ENCODE data around the gene SH3D19. TPM values are rescaled to one million over a fixed set of nuclear protein-coding genes. Genes with fewer than 3 reads are reported as not detected.

SH3D19 gene
- total RNA-seq, 1 donor from 2014 or later = 39.3 TPM

GRCh38 chr4:151144329-151145072, 180.9 kb downstream of the SH3D19 start:
- Histone ChIP-seq H3K4me2 (no peak overlapping the region), H3K4me3 (no peak overlapping the region), H3K79me2 (ENCODE audit: low read depth) (no peaks in the 10 kb centered on the region), H3F3A (ENCODE audit: low read depth) (no peaks in the 10 kb centered on the region), H3K27me3 (no peaks in the 10 kb centered on the region), H4K20me1 (ENCODE audit: low read depth) (no peaks in the 10 kb centered on the region), H3K27ac (no peak overlapping the region), H3K9me3 (ENCODE audit: low read depth) (no peaks in the 10 kb centered on the region), H3K36me3 (peaks cover 9% of the 10 kb centered on the region), H3K4me1 (no peaks in the 10 kb centered on the region), H3K9ac (no peak overlapping the region), H2AFZ (replicated peaks) (no peak overlapping the region)
- Mint-ChIP-seq H3K36me3 (peaks cover 35% of the 10 kb centered on the region), H3K9me3 (no peaks in the 10 kb centered on the region), H3K4me3 (no peak overlapping the region), H3K27ac (no peak overlapping the region), H3K4me1 (no peaks in the 10 kb centered on the region), H3K27me3 (ENCODE audit: insufficient read depth, low read depth) (no peaks in the 10 kb centered on the region)
- TF ChIP-seq EZH2 (IDR thresholded peaks at IDR 0.05) = no peak
- no peak for TF ChIP-seq CTCF (IDR thresholded peaks at IDR 0.05)
- no peak for TF ChIP-seq EZH2phosphoT487 (IDR thresholded peaks at IDR 0.05)
- no peak for DNase-seq (ENCODE audit: low spot score)

- peaks cover 9% of the 10 kb centered on the region for H3K36me3 ChIP-seq
- Mint-ChIP-seq H3K27me3 (ENCODE audit: insufficient read depth, low read depth) (no peaks in the 10 kb centered on the region), H3K9me3 (no peaks in the 10 kb centered on the region), H3K27ac (no peak overlapping the region), H3K4me1 (no peaks in the 10 kb centered on the region), H3K36me3 (peaks cover 35% of the 10 kb centered on the region), H3K4me3 (no peak overlapping the region)
- H2AFZ ChIP-seq (replicated peaks) = no peak overlapping the region
- H3K9me3 ChIP-seq (ENCODE audit: low read depth) = no peaks in the 10 kb centered on the region
- H3K4me1 ChIP-seq = no peaks in the 10 kb centered on the region
- H4K20me1 ChIP-seq (ENCODE audit: low read depth) = no peaks in the 10 kb centered on the region
- no peaks in the 10 kb centered on the region for H3K79me2 ChIP-seq (ENCODE audit: low read depth)
- no peaks in the 10 kb centered on the region for H3K27me3 ChIP-seq
- no peak for DNase-seq (ENCODE audit: low spot score)
- H3K9ac ChIP-seq = no peak overlapping the region
- H3K27ac ChIP-seq = no peak overlapping the region
- no peak overlapping the region for H3K4me3 ChIP-seq
- TF ChIP-seq CTCF (IDR thresholded peaks at IDR 0.05) (no peak), EZH2phosphoT487 (IDR thresholded peaks at IDR 0.05) (no peak), EZH2 (IDR thresholded peaks at IDR 0.05) (no peak)
- H3F3A ChIP-seq (ENCODE audit: low read depth) = no peaks in the 10 kb centered on the region
- no peak overlapping the region for H3K4me2 ChIP-seq
Measured at GRCh38 chr4:151143811-151144210, 181.6 kb downstream of the SH3D19 start.

GRCh38 chr4:151143162-151143561, 182.2 kb downstream of the SH3D19 start:
- peaks cover 9% of the 10 kb centered on the region for H3K36me3 ChIP-seq
- TF ChIP-seq EZH2phosphoT487 (IDR thresholded peaks at IDR 0.05) (no peak), EZH2 (IDR thresholded peaks at IDR 0.05) (no peak), CTCF (IDR thresholded peaks at IDR 0.05) (no peak)
- H2AFZ ChIP-seq (replicated peaks) = no peak overlapping the region
- H4K20me1 ChIP-seq (ENCODE audit: low read depth) = no peaks in the 10 kb centered on the region
- no peaks in the 10 kb centered on the region for H3K4me1 Mint-ChIP-seq
- H3K27me3 Mint-ChIP-seq (ENCODE audit: insufficient read depth, low read depth) = no peaks in the 10 kb centered on the region
- H3K4me2 ChIP-seq = no peak overlapping the region
- H3K79me2 ChIP-seq (ENCODE audit: low read depth) = no peaks in the 10 kb centered on the region
- no peak overlapping the region for H3K9ac ChIP-seq
- no peaks in the 10 kb centered on the region for H3F3A ChIP-seq (ENCODE audit: low read depth)
- peaks cover 35% of the 10 kb centered on the region for H3K36me3 Mint-ChIP-seq
- no peaks in the 10 kb centered on the region for H3K27me3 ChIP-seq
- no peaks in the 10 kb centered on the region for H3K4me1 ChIP-seq
- no peak overlapping the region for H3K4me3 ChIP-seq
- no peak overlapping the region for H3K27ac Mint-ChIP-seq
- no peaks in the 10 kb centered on the region for H3K9me3 ChIP-seq (ENCODE audit: low read depth)
- no peak for DNase-seq (ENCODE audit: low spot score)
- no peaks in the 10 kb centered on the region for H3K9me3 Mint-ChIP-seq
- no peak overlapping the region for H3K27ac ChIP-seq
- no peak overlapping the region for H3K4me3 Mint-ChIP-seq
